GM19467 (cell line): ENCODE data around the gene GLT8D2.
A peak's percentile ranks its signal among the peaks of the same experiment; 100 is the strongest.

ENCODE experiments used
- ATAC-seq: cut with Tn5 transposase; IDR thresholded peaks from one replicate; pipeline ENCODE4 v1.9.1; 2021; ENCODE audit warnings: mild to moderate bottlenecking, moderate library complexity; ENCODE audit not compliant: unreplicated experiment

Gene GLT8D2, protein sequence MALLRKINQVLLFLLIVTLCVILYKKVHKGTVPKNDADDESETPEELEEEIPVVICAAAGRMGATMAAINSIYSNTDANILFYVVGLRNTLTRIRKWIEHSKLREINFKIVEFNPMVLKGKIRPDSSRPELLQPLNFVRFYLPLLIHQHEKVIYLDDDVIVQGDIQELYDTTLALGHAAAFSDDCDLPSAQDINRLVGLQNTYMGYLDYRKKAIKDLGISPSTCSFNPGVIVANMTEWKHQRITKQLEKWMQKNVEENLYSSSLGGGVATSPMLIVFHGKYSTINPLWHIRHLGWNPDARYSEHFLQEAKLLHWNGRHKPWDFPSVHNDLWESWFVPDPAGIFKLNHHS

GRCh38 chr12:104049903-104050356 is at the start of gene GLT8D2:
GLT8D2 (minus strand) TSS chr12:104050187; CDS start chr12:104019648, 30,539 bp downstream.
- no peak for ATAC-seq

DNA sequence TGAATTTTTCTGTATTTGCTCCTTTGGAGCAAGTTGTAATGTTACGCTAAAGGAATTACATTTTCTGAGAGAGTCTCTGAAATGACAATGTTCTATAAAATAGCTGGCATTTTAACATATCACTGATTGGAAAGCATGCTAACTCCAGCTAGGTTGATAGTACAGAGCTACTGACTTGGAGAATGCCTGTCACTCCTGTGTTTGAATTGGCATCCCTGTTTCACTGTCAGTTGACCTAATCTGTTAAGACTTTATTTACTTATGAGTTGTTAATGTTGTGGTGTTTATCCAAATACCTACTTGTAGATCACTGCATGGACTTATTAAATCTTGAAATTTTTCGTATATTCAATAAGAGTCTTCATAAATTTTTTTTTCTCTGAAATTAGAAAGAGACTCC is 48.0 kb upstream of the GLT8D2 start:
- no peak for ATAC-seq

- ATAC-seq, result no peak
These were observed 45.3 kb upstream of the GLT8D2 start for GRCh38 chr12:104095289-104095688.

- ATAC-seq, result no peak
These were observed 44.3 kb upstream of the GLT8D2 start for GRCh38 chr12:104094284-104094683.

GRCh38 chr12:104091136-104091535 is 41.1 kb upstream of the GLT8D2 start:
- ATAC-seq, result no peak

GRCh38 chr12:104090685-104091084 is 40.7 kb upstream of the GLT8D2 start:
- no peak for ATAC-seq

DNA sequence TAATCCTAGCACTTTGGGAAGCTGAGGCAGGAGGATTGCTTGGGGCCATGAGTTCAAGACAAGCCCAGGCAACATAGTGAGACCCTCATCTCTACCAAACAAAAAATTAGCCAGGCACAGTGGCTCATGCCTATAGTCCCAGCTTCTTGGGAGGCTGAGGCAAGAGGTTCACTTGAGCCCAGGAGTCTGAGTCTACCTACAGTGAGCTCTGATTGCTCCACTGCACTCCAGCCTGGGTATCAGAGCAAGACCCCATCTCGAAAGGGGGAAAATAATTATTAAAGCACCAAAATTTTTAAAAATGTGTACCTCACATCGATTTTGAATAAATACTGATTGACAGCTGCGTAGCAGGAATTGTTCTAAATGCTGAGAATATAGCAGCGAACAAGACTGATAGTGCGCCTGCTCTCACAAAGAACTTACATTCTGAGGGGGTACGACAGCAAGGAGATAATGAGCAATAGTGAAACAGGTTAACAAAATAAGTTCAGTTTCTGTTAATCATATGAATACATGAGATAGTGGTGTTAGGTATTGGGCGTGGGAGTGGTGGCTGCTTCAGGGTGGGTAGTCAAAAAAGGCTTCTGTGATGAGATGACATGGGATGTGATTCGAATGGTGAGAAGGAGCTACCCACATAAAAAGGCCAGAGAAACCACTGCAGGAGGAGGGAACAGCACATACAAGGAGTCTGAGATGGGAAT is 33.9 kb upstream of the GLT8D2 start:
- ATAC-seq, result no peak

DNA sequence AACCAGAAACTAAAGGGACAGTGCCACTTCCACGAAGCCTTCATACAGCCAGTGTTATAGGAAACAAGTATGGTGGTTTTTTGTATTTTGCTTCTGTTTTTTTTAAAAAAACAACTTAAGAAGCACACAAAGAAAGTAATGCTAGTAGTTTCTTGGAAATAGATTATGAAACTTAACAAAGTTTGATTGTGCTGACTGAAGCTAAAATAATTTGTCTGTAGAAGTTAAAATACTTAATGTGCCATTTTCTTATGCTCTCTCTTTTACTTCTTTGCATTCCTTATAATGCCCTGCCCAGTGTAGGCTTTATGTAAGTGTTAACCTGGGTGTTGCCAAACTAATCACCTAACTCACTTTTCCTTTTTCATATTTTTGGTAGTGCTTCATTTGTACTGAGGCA is 30.8 kb upstream of the GLT8D2 start:
- ATAC-seq, result no peak

DNA sequence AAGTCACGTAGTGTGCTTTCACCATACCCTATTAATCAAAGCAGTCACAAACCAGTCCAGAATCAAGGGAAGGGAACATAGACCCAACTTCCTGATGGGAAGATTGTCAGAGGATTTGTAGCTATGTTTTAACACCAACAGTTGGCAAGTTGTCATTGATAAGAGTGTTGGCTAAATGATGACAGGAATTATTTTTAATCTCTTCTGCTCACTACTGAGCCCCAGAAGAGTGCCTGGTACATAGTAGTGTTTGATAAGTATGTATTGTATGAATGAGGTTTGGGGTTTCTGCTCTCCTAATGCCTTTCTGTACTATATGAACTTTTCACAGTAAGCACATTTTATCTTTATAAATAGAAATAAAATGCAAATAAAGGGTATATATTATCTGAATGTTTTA is 29.0 kb upstream of the GLT8D2 start:
- no peak for ATAC-seq

GRCh38 chr12:104073699-104074098 is 23.7 kb upstream of the GLT8D2 start:
- no peak for ATAC-seq

GRCh38 chr12:104072099-104072498 is 22.1 kb upstream of the GLT8D2 start:
- no peak for ATAC-seq

GRCh38 chr12:104064842-104065427 is 14.9 kb upstream of the GLT8D2 start:
- peak; percentile 4 for ATAC-seq

- ATAC-seq, result peak; percentile 86
These were observed 14.2 kb upstream of the GLT8D2 start, which contains the start of gene HCFC2 for GRCh38 chr12:104064031-104064841. HCFC2 (plus strand) TSS chr12:104064531; CDS start chr12:104064561, 30 bp downstream.

DNA sequence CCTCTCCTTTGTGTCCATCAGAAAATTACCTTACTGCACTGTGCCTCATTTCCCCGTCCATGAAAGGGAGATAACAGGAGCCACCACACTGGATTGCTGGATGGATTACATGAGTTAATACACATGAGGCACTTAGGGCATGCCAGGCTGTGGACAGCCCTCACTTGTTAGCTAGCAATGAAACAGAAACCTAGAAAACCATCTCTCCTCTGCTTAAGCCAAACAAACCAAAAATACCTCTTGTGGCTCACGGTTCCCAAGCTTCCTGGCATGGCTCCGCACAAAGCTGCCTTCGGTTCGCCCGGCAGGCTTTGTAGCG is 13.7 kb upstream of the GLT8D2 start:
- peak; percentile 9 for ATAC-seq

- no peak for ATAC-seq
These were observed 10.8 kb upstream of the GLT8D2 start for GRCh38 chr12:104060791-104061190.

DNA sequence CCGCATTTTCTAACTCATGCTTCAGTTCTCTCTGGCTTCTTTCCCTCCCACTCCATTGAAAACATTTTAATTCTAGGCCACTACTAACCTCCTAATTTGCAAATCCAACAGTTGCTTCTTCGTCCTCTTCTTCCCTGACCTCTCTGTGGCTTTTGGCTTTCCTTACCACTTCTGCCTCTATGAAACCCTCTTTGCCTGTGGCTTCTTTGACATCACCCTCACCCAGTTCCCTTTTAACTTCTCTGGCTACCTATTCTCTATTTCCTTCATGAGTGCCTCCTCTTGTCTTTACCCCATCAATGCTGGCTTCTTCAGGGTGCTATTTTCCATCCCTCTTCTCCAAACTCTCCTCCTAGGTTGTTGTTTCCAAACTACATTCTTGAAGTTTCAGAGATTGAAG is 10.0 kb upstream of the GLT8D2 start:
- no peak for ATAC-seq

- ATAC-seq, result no peak
These were observed 8.8 kb upstream of the GLT8D2 start for GRCh38 chr12:104058802-104059201.

GRCh38 chr12:104057771-104058197 is 7.8 kb upstream of the GLT8D2 start:
- no peak for ATAC-seq

- ATAC-seq, result no peak
These were observed 6.5 kb upstream of the GLT8D2 start for GRCh38 chr12:104056419-104056972.

DNA sequence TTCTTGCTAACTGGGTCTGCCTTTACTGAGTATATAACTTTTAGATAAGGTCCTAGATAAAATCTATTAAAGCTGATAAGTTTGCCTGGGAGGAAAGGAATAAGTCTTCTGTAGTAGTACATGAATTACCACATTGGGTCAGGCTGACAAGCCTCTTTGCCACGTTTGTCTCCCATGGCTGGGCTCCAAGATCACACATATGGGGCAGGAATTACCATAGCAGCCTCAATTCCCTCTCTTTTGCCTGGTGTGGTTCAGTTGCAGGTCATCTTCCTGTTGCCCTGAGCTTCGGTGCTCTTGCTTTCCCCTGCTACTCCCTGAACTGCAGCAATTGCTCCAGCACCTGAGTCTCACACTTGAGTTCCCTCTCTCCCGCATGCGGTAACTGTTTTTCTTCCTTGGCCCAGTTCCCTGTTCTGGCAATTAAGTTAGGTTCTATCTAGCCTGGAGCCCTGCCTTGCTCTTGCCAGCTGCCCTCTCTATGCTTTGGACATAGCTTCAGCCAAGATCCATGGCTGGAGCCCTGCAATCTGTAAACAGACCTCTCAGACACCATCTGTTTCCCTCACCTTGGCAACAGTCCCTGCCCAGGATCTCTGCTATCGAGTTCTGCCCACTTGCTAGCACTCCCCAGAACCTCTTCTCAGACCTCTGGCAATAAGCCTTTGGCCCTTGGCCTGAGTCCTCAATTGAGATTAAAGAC is 5.8 kb upstream of the GLT8D2 start:
- no peak for ATAC-seq
